GM19193 (cell line): ENCODE measurements around the gene POLR1A.

Experiments
- POLR2A ChIP-seq: IDR thresholded peaks from 4 replicates; pipeline ENCODE4 v1.6.1; 2011; ENCODE audit not compliant: insufficient read depth, insufficient read length; ENCODE audit errors: extremely low read depth

Gene POLR1A

GRCh38 chr2:86052265-86052664 is 53.4 kb downstream of the POLR1A start:
- no peak for TF ChIP-seq POLR2A

GRCh38 chr2:86050301-86050700 is 55.4 kb downstream of the POLR1A start:
- TF ChIP-seq POLR2A = no peak

DNA sequence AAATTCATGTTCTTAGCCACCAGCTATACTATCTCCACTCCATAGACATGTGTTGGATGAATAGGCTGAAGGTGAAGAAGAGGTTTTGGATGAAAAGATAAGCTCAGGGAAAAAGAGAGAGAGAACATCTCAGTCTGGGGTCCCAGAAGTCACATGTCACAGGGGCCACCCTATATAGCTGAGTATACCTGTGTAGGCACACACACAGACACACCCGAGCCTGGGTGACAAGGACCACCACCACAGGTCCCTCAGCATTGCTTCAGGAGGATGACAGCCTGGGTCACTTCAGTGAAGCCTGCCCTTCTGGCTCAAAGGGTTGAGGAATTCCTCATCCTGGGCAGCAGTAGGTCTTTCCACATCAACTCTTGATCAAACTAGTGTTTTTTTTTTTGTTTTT is 56.2 kb downstream of the POLR1A start:
- no peak for TF ChIP-seq POLR2A

DNA sequence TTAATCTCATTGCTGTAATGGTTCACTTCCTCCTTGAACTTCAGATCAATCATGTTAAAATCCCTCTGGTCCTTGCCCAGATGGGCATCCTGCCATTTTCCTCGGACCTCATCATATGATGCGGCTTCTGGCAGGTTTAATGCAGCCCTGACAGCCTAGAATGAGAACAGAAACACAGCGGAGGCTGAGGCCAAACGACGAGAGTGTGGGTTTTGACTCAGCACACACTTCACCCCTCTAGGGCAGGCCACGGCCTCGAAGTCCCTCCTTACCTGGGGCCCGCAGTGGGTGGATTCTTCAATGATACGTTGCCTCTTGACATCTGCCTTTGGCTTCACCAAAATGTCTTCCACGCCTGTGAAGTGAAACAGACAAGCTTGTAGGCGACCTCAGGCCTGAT is 56.8 kb downstream of the POLR1A start:
- no peak for TF ChIP-seq POLR2A

GRCh38 chr2:86048383-86048701 is 57.3 kb downstream of the POLR1A start:
- TF ChIP-seq POLR2A = no peak

- TF ChIP-seq POLR2A = no peak
Measured at GRCh38 chr2:86047575-86048382, 57.9 kb downstream of the POLR1A start.

GRCh38 chr2:86045541-86045940 is 60.1 kb downstream of the POLR1A start:
- no peak for TF ChIP-seq POLR2A

DNA sequence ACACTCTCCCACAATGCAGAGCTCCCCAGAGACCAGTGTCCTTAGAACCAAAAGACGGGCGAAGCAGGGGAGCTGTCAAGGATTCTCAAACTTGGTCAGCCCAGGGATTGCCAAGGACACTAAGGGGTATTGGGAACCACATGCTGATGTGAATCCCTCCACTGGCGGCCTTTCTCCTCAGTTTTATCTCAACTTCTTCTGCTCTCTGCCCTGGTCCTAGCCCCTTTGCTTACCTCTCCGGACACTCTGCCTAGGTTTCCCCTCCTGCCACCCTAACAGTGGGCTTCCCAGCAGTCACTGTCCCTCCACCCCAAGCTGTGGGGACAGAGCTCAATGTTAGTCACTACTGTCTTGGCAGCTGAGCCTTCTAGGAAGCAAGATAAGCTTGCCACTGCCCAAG is 61.1 kb downstream of the POLR1A start:
- no peak for TF ChIP-seq POLR2A

- no peak for TF ChIP-seq POLR2A
Measured at GRCh38 chr2:86044045-86044444, 61.6 kb downstream of the POLR1A start.

DNA sequence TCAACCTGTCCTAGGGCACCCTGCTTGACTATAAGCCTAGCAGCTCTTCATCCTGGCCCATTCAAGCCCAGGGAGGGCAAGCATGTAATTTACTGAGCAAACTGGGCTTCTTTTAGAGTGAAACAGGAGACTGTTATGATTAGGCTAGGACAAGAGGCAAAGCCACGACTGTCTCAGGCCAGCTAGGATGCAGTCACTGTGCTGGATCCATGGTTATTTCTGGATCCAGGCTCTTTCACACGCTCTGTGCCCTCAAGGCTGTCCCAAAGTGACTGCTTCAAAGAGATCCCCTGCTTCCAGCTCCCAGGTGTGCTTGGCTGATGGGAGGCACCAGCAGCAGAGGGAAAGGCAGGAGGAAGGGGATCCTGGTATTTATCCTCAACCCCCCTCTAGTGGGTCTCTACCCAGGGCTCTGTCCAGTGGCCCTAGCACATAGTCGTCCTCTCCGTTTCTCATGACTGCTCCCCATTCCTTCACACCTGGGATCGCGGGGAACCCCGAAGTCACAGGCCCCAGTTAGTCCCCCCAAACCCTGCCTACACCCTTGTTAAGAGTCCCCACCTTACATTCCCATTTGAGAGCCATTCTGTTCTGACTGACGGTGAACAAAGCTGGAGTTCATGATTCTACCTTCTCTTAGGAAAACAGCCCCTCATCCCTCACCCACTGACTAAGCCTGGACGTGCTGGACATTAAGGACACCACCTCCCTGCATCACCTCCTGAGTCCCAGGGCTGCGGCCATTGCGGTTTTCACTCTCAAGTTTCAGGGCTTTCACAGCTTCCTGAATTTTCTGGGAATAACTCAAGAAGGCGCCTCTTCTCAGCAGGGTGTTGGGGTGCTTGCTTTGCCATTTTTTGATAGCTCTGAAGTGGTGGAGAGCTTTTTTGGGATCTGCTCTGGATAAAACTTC is 63.2 kb downstream of the POLR1A start:
- TF ChIP-seq POLR2A = no peak

GRCh38 chr2:86039963-86040655 is 65.6 kb downstream of the POLR1A start:
- no peak for TF ChIP-seq POLR2A

DNA sequence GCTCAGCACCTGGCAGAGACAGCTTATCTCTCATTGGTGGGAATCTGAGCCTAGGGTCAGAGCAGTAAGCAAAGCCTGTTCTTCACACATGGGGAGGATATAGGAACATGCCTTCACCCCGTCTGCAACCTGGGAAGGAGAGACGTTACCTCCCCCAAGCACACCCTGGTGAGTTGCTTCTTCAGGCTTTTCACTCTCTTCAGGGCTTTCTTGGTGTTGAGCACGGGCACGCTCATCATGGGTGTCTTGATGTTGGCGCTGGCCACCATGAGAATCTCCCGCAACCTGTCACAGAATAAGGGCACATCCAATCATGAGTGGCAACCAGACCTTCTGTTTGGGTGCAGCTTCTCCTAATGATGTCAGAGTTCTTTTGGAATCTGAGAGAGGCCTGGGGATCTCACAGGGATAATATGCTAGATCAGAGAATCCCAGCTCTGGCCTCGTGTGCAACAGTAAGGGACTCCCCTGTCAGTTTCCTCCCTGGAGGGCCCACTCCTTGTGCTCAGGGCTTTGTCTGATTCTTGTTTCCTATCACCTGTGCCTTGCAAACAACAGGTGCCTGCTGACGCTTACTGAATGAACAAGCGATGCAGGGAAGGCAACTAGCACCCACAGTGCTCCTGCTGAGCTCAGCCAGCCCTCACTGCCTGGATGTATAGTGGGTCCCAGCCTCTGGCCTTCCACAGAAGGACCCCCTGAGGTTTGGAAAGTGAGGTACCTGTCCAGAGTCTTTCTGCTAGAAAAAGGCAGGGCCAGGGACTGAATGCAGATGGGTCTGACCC is 66.3 kb downstream of the POLR1A start:
- no peak for TF ChIP-seq POLR2A

DNA sequence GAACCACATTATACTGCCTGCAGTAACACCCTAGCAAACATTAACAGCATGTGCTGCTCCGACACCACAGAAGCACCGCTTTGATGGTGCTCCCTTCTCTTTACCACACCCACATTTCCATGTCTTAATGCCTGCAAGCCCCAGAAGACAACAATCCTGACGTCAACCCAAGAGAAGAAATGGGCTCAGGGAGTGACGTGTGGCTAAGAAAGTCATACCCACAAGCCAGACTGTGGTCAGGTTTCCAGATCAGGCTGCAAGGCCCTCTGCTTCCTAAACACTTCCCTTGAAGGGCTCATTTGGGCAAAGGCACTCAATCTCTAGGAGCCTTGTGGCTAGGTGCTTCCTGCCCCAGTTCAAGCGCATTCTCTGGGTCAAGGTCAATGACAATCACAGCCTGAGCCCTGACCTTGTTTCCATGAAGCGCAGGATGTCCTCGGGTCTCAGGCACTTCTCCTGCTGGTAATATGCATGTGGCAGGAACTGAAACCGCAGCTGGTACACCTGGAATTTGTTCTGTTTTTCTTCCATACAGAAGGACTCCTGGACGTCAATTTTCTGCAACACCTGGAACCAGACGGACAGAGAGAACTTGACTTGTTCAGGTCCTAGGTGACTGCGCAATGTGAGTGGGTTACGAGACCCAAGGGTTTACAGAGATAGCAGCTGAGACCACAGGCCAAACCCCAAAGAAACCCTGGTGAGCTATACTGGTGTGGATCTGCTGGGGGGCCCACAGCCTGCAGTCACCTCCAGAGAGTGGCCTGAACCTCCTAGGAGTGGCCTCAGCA is 67.2 kb downstream of the POLR1A start:
- TF ChIP-seq POLR2A = no peak

DNA sequence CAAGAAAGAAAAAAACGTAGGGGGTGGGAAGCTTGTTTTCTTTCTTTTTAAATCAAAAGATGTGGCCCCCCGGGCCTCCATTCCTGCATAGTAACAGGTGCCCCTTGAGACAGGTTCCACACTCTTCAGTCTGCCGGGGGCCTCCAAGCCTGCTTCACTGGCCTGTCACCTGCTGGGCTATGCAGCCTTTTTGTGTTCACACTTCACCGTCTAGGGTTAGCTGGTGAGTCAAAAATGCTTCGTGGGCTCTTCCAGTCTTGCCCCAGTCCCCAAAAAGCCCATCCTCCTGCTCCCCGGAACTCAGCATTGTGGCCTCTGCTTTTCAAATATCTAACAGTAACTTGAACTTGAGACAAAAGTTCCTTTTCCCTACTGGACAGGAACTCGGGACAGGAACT is 67.9 kb downstream of the POLR1A start:
- no peak for TF ChIP-seq POLR2A
